Measurements from ENCODE around the gene C6orf89.

C6orf89 gene

DNA sequence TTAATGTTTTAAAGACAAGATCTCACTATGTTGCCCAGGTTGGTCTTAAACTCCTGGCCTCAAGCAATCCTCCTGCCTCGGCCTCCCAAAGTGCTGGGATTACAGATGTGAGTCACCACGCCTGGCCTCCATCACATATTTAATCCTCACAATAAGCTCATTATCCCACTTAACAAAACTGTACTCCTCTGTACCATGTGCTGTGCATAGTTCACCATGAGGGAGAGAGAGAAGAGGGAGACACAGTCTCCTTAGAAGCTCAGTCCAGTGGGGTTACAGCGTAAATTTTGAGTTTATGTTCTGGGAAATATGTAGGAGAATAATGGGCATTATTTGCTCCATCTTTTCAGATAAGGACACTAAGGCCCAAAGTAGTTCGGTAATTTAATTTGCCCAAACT is 38.6 kb upstream of the C6orf89 start:
- no peak for DNase-seq (ENCODE audit: low read depth)
- H3K4me3 ChIP-seq (ENCODE audit: control insufficient read depth, low read depth, low read length): no peak overlapping the region
- TF ChIP-seq, protein P1, sequence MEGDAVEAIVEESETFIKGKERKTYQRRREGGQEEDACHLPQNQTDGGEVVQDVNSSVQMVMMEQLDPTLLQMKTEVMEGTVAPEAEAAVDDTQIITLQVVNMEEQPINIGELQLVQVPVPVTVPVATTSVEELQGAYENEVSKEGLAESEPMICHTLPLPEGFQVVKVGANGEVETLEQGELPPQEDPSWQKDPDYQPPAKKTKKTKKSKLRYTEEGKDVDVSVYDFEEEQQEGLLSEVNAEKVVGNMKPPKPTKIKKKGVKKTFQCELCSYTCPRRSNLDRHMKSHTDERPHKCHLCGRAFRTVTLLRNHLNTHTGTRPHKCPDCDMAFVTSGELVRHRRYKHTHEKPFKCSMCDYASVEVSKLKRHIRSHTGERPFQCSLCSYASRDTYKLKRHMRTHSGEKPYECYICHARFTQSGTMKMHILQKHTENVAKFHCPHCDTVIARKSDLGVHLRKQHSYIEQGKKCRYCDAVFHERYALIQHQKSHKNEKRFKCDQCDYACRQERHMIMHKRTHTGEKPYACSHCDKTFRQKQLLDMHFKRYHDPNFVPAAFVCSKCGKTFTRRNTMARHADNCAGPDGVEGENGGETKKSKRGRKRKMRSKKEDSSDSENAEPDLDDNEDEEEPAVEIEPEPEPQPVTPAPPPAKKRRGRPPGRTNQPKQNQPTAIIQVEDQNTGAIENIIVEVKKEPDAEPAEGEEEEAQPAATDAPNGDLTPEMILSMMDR (IDR thresholded peaks at IDR 0.05; ENCODE audit: control insufficient read depth, insufficient read depth, low read depth, low read length, missing control alignments): no peak

DNA sequence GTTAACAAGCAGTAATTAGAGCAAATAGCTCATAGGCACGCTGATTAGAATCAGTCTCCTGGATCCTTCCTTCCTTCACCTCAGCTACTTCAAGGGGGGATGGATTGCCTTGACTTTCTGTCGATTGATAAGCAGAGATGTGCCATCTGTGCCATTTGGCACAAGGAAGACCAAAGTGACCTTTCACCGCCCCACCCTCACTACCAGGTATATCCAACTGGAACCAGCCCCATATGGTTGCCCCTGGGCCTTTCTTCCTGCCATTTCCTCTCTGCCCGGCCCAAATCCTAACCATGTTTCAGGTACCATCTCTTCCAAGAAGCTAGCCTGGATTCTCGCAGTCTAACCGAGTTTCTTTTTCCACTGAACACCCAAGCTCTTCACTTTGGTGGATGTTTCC is 37.8 kb upstream of the C6orf89 start:
- DNase-seq (ENCODE audit: low read depth): no peak
- no peak overlapping the region for H3K4me3 ChIP-seq (ENCODE audit: control insufficient read depth, low read depth, low read length)
- TF ChIP-seq, protein P1 (IDR thresholded peaks at IDR 0.05; ENCODE audit: control insufficient read depth, insufficient read depth, low read depth, low read length, missing control alignments): no peak

DNA sequence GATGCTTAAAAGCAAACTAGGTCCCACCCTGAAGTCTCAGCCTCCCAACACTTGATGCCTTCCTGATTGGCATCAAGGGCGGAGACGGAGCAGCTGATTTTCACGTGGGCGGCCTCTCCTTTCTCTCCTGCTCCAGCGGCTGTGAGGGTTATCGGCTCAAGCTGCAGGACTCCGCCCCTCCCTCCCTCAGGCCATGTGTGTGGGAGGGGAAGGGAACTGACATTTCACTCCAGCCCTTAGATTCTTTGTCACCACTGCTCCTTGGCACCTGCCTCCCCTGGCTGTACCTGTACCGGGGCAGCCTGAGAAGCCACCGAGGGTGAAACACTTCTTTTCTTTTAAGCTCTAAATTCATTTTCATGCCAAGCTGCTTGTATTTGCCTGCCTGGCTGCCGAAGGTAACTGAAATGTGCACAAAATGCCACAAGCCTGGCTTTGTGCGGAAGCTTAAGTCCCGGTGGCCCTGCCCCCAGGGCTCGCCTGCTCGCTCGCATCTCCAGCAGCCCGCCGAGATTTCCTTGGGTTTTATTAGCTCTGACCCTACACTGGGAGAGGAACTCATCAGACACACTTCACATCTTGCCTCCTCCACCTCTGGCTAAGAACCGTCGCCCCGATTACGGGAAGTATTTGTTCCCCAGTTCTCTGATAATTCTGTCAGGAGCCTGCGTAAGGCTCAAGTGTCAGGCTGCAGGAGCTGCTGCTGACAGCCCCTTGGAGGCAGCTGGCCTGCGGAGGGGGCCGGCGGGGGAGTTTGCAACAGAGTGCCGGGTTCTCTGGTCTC is 36.9 kb upstream of the C6orf89 start:
- no peak for DNase-seq (ENCODE audit: low read depth)
- no peak overlapping the region for H3K4me3 ChIP-seq (ENCODE audit: control insufficient read depth, low read depth, low read length)
- TF ChIP-seq, protein P1 (IDR thresholded peaks at IDR 0.05; ENCODE audit: control insufficient read depth, insufficient read depth, low read depth, low read length, missing control alignments): no peak

DNA sequence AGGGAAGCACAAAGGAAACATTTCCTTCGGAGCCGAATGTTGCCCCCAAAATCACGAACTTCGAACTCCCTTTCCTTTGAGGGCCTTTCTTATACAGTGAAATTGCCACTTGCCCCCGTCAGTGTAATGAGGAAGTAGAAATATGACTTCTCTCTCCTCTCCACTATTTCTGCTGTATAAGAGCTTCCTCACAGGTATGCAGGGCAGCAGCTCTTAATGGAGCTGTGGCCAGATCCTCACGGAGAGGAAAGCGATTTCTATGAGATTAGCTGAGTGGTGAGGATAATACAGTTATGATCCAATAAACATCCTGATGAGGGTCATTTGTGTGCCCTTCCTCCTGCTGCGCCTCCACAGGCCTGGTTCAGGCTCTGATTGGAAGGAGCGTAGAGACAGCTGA is 35.7 kb upstream of the C6orf89 start:
- no peak overlapping the region for H3K4me3 ChIP-seq (ENCODE audit: control insufficient read depth, low read depth, low read length)
- no peak for DNase-seq (ENCODE audit: low read depth)
- TF ChIP-seq, protein P1 (IDR thresholded peaks at IDR 0.05; ENCODE audit: control insufficient read depth, insufficient read depth, low read depth, low read length, missing control alignments): no peak

DNA sequence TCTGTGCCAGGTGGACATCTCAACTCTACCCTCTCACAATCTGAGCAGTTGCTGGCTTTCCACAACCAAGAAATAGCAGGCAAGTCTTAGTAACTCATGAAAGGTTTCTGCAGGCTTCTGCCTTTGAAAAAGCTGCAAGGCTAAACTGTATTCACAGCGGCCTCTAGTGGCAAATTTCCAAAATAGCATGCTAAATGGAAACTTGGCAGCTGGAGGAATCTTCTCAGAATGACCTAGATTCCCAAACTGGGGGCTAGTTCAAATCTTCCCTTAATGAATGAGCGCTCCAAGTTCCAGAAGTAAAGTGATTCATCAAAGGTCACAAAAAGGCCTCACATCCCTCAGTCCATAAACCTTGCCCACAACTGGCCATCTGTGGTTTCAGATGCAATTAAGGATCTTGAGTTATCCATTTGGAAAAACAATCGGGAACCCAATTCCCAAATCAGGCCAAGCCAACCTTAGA is 34.6 kb upstream of the C6orf89 start:
- TF ChIP-seq, protein P1 (IDR thresholded peaks at IDR 0.05; ENCODE audit: control insufficient read depth, insufficient read depth, low read depth, low read length, missing control alignments): peak; percentile 72
- DNase-seq (ENCODE audit: low read depth): peak; percentile 73
- H3K4me3 ChIP-seq (ENCODE audit: control insufficient read depth, low read depth, low read length): no peak overlapping the region

DNA sequence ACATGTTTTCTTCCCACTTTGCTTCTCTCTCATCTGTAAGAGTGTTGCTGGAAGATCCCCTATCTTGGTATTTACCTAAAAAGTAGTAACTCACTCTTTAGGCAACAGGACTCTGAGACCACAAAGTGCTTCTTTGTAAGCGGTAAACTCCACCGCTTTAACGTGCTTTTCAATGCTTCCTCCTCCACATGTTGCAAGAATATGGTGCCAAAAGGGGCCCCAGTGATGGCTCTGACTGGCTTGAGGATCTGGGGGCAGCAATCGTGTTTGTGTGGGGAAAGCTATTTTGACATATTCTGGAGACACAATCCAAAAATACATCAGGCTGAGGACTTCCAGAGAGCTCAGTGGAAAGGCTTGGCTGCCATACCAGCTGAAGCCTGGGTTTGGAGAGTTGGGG is 34.1 kb upstream of the C6orf89 start:
- DNase-seq (ENCODE audit: low read depth): no peak
- TF ChIP-seq, protein P1 (IDR thresholded peaks at IDR 0.05; ENCODE audit: control insufficient read depth, insufficient read depth, low read depth, low read length, missing control alignments): no peak

More for the DNA sequence above, 34.1 kb upstream of the C6orf89 start:
- H3K4me3 ChIP-seq (ENCODE audit: control insufficient read depth, low read depth, low read length): no peak overlapping the region

All from AG09309 (cell line).